Left kidney (tissue), 2 donors: ENCODE measurements around the gene HS3ST3B1. TPM values are rescaled to one million over a fixed set of nuclear protein-coding genes. Genes with fewer than 3 reads are reported as not detected.

ENCODE experiments used
- DNase-seq: peaks from one replicate; pipeline ENCODE4 v3.0.0-alpha.2; 2013
- polyA plus RNA-seq: library from polyadenylated mRNA; unstranded; fragments of 120-200 nt; gene quantifications from one replicate; pipeline ENCODE4 v1.2.1, GENCODE V29; 2013; ENCODE audit not compliant: insufficient read length

The HS3ST3B1 gene
- polyA plus RNA-seq, 1 donor = 26.8 TPM

DNA sequence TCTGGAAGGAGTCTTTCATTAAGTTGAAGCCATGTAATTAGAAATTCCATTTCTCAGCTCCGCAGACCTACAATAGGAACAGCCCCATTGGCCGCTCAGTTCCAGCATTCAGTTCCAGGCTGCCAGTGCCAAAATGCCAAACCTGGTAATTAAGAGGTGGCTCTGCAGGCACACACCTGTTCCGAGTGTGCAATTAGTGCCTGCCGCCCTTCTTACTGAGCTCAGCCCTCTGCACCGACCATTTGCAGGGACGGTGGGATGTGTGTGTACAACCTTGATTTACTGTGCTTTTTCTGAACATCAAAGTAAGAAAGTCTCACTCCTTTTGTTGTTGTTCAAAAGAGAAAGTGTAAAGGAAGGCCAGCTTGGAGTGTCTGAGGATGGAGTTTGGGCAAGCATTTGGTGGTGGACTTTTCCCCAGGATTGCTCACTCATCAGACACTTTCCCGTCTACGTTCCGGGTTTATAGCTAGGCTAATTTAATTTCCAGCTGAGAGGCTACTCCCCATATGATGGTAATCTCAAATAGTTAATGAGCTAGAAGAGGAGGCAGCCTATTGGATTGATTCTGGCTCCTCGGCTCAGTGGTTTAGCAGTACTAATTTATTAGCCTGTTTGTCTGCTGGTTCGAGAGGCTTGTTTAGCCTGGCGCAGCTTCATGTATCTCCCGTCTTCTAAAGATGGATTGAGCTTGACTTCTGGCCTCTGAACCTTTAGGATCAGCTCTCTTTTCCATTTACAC, 20.0 kb downstream of the HS3ST3B1 start:
- DNase-seq = no peak

DNA sequence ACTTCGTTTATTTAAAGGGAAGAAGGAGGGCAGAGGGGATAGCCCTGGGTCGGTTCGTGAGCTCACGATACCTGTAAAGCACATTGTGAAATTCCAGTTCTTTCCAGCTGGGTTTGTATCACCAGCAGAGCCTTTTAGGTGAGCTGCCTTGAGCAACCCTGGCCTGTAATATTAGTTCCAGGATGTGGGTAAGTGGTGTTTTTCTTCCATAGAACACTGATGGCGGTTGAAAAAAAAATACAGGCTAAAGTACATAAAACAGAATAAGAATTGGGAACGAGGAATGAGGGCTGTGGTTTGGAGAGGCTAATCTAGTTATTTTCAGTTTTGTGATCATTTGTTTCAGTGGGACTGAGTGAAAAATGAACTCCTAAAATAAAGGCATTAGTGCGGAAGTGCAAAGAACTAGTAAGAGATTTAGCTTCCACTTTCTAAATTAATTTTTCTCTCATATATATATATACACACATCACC, 20.6 kb downstream of the HS3ST3B1 start:
- no peak for DNase-seq

DNA sequence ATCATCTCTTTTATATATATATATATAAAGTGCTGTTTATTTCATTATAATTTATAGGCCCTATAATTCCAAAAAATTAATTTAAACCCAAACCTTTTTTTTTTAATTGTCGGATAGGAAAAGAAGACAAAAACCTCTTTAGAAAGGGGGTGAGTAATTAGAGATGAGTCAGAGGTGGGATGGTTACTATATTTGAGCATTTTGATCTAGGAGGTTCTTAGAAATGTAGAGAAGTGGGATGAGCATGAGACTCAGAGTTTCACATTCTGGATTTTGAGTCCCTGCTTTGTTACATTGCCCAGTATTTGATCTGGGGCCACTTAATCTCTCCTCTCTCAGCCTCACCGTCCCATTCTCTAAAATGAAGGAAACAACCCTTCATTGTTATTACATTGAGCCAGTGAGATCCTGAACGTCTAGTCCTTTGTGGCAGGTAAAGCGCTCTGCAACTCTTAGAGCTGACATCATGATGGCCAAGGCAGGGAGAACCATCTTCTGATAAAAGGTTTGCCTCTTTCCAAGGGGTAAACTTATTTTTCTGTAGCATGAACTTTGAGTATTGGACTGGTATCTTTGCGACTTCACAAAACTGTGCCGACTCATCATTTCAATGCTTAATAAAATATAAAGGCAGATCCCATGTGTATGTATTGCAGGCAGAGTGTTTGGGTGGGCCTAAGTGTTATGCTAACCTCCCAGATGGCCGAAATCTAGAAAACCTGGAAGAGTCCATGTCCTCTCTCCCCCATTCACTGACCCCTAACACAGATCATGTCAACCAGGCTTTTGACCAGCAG, 21.3 kb downstream of the HS3ST3B1 start:
- no peak for DNase-seq

DNA sequence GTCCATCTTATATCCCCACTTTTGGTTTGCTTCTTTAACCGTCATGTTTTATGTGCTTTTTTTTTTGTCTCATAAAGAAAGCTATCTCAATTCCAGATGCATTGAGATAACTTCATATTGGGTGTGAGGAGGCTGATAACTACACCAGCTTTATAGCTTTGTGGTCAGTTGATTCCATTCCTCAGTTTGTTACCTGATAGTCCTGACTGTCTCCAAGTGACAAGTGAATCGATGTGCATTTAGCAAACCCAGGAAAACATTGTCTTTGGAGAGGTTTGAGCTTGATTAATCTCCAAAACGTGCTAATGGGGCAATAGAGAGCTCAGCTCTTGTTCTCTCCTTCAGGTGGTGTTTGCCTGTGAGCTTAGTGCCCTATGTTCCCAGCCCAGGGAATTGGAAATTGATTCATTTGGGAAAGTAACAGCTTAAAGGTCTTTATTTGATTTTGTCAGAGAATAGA, 22.7 kb downstream of the HS3ST3B1 start:
- no peak for DNase-seq

DNA sequence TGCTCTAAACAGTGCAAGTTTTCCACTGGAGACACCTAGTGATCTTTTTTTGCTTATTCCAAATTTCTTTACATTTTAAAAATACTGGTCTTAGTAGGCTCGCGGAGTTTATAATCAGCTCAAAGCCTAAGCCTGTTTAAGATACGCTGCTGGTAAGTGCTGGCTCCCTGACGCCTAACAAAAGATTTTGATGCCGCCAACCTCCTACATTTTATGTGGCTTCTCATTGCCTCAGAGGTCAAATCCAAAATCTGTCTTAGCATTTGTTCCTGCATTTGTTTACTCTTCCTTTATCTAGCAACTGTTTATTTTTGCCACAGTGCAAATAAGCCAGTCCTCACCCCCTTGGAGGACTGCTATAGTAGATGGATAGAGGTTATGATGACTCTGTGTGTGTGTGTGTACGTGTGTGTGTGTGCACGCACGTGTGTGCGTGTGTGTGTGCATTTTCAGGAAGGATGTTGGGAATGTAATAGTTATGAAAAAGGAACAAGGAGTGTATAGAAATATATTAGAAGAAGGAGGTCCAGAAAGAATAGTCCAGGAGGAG, 24.8 kb downstream of the HS3ST3B1 start:
- DNase-seq = no peak

DNA sequence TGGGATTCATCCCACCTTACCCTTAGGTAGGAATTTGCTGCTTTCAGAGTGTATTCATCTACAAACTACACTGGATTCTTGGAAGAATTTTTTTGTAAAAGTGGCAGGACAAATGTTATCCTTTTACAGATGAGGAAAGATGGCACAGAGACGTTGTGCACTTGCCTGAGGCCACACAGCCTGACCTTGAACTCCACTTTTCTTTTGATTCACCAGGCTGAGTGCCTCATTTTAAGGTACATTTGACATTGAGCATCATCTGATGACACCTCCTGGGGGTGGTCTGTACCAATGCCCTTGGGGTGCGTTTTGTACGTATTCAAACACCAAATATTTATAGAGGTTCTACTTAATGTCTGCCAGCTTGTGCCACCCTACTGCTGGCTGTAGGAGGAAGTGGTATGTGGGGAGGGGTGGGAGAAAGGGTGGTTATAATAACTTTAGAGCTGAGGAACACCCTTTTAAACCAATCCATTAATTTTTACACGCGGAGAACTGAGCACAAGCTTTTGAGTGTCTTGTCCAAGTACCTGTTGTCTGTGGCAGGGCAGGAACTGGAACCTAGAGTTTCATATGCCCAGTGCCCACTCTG, 29.1 kb downstream of the HS3ST3B1 start:
- no peak for DNase-seq

DNA sequence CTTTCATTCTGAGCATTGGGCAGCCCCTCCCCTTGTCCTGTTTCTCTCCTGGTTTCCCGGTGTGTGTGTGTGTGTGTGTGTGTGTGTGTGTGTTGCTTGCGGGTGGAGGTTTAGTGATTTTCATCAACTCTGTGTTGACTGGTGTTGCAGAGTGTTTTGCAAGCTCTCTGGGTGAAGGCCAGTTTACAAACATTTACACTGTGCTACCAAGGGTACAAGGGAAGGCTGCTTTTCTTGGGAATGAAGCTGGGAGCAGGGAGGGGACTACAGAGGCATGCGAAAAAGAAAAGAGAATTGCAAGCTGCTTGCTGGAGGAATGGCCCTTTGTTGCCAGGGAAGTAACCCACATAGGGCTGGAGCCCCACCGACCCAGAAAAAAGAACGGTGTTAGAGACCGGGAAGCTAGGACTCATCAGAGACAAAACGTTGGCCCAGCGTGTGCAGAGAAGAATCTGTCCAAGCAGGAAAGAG, 29.6 kb downstream of the HS3ST3B1 start:
- no peak for DNase-seq

DNA sequence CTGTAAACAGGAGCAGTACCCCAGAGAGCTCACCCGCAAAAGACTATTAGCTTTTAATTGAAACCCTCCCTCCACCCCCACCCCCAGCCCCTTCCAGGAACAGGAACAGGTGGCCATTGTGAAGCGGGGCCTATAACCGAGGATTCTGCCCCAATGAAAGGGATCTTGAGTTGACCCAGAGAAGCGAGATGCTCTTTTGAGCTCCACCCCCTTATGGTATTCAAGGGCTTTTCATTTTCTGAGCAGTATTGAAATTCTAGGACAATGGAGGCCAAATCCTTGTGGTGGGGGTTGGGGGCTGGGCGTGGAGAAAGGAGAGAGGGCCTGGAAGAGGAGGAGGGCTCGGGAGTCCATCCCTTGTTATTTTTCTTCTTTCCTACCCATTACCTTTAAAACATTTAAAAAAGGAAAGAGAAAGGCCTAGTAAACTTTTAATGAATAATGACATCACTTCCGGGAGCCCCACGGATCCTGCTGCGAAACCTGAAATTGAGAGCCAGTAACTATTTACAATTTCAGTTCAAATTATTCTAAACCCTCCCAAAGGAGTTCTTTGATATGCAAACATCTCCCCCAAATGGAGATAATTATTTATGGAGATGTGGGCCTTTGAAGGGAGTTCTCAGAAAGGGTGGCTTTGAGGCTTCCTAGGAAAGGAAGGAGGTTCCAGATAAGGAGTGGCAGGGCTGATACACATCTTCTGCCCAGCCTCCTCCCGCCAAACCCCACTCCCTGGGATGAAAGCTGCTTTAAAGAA, 30.5 kb downstream of the HS3ST3B1 start:
- DNase-seq = no peak

DNA sequence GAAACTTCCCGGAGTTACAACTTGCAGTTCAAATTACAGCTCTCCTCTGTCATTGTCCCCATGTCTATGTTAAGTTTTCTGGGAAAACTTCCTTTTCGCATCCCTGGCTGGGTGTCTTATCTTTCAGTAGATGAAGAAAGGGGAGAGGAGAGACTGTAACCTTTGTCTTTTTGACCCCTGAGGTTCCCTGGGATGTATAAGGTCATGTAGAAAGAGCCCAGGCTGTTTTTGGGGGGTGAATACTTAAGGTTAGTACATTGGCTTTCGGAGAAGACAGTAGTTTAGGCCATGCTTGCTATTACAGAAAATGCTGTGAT, 31.1 kb downstream of the HS3ST3B1 start:
- no peak for DNase-seq

DNA sequence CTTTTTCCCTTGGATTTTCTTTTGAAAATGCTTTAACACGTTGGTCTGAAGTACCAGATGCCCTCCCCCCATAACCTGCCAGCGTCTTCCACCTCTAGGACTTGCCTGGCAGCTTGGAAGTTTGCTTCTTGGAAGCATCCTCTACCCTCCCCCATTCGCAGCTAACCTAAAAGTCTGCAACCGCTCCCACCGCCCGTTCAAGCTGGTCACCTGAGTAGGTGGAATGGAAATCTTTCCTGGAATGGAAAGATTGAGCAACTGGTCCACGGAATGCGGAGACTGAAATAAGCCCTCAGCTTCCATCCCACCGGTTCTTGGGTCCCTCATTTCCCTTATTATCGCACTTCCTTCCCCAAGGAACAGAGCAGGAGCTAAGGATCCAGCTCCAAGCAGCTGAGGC, 31.4 kb downstream of the HS3ST3B1 start:
- DNase-seq = no peak

DNA sequence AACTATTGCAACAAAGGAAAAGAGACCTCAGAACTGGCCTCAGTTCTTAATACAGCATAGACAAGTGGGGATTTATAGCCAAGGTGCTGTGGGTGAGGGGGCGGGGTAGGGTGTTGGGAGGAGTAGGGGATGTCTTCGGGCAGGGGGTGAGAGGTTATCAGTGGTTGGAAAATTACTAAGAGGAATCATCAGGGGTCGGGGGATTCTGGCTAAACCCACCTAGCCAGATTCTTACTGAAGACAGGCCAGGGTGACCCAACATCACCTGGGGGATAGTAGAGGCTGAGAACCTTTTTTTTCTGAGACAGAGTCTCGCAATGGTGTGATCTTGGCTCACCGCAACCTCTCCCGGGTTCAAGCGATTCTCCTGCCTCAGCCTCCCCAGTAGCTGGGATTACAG, 32.6 kb downstream of the HS3ST3B1 start:
- no peak for DNase-seq

DNA sequence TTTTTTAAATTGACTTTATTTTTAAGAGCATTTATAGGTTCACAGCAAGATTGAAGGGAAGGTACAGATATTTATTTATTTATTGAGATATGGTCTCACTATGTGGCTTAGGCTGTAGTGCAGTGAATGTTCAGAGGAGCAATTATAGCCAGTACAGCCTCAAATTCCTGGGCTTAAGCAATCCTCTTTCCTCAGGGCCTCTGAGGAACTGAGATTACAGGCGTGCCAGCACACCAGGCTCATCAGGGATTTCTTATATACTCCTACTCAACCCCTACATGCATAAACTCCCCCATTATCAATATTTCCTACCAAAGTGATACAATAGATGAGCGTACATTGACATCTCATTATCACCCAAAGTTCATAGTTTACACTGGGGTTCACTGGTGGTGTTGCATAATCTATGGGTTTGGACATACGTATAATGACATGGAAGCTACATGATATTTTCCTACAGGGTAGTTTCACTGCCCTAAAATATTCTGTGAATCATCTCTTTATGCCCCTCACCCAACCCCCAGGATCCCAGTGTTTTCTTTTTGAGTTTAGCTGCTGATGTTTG, 33.5 kb downstream of the HS3ST3B1 start:
- no peak for DNase-seq

DNA sequence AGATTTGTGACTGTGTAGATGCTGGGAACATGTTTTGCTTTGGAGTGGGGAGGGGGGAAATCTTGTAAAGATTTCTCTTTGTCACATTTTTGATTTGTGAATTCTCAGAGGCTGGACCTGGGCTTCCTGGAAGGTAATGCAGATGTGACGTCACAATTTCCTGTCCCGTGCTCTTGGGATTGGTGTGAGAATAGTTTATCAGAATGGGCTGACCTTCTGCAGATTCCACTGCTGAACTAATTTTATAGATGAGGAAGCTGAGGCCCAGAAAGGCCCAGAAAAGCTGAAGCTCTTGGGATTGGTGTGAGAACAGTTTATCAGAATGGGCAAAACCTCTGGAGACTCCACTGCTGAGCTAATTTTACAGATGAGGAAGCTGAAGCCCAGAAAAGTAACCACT, 34.0 kb downstream of the HS3ST3B1 start:
- no peak for DNase-seq

DNA sequence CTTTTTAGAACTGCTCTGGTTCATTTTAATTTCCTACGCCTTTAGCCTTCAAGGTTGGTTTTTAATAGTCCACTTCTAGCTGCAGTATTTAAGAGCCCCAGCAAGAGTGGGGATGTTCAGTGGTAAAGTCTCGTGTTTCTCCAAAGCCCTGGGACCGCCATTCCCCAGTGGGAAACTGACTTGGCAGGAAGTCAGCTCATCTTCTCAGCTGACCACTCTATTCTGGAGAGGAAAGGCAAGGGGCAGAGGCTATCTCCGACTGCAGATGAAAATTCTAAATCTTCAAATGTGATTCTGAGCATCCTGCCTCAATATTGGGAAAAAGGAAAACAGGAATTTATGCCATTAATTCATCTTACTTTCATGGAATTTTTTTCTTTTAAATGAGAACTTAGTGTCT, 35.5 kb downstream of the HS3ST3B1 start:
- DNase-seq = no peak

DNA sequence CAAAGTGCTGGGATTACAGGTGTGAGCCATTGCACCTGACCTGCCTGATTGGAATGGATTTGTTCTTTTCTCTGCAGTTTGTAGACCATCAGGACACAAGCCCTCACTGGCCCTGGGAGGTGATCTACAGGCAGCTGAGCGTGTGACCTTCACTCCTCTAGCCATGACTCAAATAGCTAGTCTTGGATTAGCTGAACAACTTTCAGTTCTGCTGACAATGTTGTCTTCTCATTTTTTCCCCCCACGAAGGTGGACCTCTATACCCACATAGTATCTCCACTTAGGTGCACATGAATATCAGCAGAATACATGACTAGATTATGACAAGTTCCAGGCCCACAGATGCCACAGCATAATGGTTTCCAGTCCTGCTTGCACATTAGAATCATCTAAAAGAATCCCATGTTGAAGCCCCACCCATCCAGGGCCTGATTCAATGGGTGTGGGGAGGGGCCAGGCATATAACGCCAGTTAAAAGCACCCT, 36.8 kb downstream of the HS3ST3B1 start:
- no peak for DNase-seq

DNA sequence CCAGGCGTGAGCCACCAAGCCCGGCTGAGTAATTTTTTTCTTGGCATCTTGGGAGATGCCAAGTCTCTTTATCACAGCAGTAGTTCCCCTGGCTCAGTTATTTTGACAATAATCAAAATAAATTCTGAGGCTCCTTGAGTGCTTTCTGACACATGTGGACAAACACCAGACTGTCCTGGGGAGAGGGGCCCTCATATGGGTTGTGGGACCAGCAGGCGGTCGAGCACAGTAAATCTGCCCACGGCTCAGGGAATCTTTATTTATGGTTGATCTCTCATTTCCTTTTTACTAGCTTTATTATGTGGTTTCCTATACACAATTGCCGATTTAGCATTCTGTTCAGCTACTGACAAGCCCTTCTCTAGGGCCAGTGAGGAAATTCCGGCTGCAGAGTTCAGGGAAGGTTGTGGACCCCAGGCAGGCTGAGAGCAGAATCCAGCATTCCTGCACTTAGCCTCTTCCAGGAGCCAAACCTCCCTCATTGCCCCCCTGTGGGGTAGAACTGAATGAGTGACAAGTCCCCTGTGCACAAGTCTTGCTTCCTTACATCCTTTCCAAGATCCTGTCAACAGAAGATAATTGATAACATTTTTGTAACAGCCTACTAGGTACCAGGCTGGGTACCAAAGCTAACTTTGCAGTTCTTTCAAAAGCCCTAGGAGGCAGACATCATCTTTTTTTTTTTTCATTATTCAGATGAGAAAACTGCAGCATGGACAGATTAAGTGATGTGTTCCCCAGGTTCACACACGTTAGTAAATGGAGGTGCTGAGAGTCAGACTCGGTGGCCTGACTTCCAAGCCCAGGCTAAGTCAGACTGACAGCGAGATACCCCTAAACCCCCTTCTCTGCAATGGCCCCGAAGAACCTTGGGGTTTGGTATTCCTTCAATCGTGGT, 40.2 kb downstream of the HS3ST3B1 start:
- no peak for DNase-seq

DNA sequence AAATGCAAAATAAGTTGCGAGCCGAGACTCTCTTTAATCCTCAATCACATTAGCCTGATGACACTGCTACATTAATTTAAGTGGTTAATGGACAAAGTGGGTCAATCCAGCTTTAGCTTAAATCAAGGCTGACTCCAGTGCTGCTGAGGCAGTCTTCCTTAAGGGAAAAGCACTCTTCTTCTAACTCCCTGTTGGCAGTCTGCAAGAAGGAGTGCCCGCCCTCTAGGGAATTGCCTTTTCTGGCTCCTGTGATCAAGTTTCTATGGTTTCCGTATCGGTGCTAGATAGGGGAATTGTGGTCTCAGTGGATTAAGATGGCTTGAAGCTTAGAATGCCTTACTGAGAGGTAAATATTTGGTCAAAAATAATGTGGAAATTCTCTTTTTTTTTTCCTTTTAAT, 41.0 kb downstream of the HS3ST3B1 start:
- no peak for DNase-seq

DNA sequence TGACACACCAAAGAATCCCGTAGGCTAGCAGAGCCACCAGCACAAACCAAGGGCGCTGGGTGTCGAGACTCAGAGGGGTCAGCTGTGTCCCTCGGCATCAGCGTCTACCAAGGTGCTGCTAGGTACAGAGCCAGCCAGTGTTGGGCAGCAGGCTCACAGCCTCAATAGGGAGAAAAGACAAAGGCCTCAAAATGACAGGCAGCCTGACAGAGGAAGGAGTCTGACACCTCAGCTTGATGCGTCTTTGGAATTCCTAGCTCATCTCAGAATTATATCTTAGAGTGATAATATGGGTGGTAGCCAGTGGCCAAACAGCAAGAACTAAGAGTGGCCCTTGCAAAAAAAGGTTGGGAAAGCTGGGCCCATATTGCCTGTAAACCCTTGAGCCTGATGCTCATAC, 45.9 kb downstream of the HS3ST3B1 start:
- no peak for DNase-seq

DNA sequence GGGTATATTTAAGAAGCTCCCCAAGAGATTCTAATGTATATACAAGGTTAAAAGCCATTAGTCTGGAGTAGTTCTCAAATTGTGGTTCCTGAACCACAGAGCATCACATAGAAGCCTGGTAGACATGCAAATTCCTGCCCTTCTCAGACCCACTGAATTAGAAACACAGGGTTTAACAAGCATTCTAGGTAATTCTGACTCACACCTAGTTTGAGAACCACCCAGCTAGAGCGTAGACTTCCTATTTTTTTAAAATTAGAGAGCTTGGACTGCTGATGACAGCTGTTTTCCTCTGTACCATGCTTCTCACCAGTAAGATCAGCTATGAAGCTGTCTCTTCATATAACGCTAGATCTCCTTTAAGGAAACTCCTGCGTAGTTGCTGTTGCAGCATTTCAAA, 50.6 kb downstream of the HS3ST3B1 start:
- DNase-seq = no peak

DNA sequence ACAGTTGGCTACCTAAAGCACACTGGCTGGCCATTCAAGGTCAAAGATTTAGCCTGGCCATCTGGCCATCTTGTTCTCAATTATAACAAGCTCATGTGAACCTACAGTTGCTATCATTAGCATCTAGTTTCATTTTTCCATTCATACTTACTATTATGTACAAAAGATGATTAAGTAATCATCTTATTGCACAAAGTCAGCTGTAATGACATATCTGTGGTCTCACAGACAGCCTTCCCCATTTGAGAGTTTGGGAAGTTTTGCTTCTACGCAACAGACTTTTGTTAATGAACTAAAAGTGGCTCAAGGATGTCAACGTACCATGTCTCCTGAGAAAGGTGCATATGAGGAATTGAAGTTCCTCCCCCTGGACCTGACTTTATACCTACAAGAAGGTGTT, 51.3 kb downstream of the HS3ST3B1 start:
- no peak for DNase-seq
